HL-60 (cell line): ENCODE results near the gene ABCC4.

ENCODE experiments used
- POLR2AphosphoS5 ChIP-seq: IDR thresholded peaks from 2 replicates; pipeline ENCODE4 v1.6.1; 2012; ENCODE audit warnings: low read depth
- REST ChIP-seq: IDR thresholded peaks from 2 replicates; pipeline ENCODE4 v1.6.1; 2012; ENCODE audit warnings: low read depth; ENCODE audit not compliant: insufficient replicate concordance
- SPI1 ChIP-seq: IDR thresholded peaks from 2 replicates; pipeline ENCODE4 v1.6.1; 2012; ENCODE audit warnings: low read depth, mild to moderate bottlenecking, borderline replicate concordance
- TF ChIP-seq, protein P1 (sequence below): IDR thresholded peaks from one replicate; pipeline ENCODE4 v1.5.1; 2011; ENCODE audit warnings: low read length, control low read depth, inconsistent platforms; ENCODE audit not compliant: insufficient read depth

DNA sequence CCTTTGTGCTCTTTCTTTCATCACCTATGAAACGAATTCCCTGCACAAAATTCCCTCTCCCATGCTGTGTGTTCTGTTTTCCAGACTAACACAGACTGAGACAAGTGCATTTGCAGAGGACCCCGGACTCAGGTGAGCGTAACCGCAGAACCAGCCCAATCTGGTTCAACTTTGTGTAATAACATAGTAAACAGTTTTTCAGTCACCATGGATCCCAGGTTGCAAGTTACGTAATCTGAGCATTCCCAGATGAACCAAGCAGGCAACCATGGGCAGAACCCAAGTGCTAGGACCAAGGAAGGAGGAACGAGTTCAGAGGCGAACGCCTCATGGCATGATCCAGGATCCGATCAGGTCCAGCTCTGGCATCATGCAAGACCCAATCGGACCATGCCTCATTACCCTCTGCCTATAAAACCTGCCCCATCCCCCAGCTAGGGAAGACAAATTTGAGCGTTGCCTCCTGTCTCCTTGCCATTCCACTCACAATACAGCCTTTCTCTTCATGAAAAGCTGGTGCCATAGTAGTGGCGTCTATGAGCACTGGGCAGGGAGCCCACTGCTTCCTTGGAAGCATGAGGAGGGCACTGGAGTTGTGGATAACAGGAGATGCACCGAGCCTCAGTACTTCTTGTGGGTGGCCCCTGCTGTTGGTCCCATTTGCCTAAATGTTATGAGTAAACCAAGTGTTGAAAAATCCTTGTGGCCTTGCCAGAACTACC, 107.6 kb downstream of the ABCC4 start:
- TF ChIP-seq, protein P1, sequence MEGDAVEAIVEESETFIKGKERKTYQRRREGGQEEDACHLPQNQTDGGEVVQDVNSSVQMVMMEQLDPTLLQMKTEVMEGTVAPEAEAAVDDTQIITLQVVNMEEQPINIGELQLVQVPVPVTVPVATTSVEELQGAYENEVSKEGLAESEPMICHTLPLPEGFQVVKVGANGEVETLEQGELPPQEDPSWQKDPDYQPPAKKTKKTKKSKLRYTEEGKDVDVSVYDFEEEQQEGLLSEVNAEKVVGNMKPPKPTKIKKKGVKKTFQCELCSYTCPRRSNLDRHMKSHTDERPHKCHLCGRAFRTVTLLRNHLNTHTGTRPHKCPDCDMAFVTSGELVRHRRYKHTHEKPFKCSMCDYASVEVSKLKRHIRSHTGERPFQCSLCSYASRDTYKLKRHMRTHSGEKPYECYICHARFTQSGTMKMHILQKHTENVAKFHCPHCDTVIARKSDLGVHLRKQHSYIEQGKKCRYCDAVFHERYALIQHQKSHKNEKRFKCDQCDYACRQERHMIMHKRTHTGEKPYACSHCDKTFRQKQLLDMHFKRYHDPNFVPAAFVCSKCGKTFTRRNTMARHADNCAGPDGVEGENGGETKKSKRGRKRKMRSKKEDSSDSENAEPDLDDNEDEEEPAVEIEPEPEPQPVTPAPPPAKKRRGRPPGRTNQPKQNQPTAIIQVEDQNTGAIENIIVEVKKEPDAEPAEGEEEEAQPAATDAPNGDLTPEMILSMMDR = no peak
- TF ChIP-seq POLR2AphosphoS5 (no peak), REST (no peak), SPI1 (no peak)
